OCI-LY3 (cell line): Measurements from ENCODE around the gene GK2.

ENCODE experiments used
- EZH2phosphoT487 ChIP-seq: fragments of 200-600 bp; shearing (Covaris generic); IDR thresholded peaks from 2 replicates; pipeline ENCODE4 v1.6.1; 2018; ENCODE audit warnings: antibody characterized with exemption, mixed run types, low read depth
- TF ChIP-seq, protein P1 (sequence below): fragments of 200-600, 300-600 bp; sonication (generic); IDR thresholded peaks from 2 replicates; pipeline ENCODE4 v1.5.1; 2014; ENCODE audit warnings: antibody characterized with exemption, low read length, low read depth

DNA sequence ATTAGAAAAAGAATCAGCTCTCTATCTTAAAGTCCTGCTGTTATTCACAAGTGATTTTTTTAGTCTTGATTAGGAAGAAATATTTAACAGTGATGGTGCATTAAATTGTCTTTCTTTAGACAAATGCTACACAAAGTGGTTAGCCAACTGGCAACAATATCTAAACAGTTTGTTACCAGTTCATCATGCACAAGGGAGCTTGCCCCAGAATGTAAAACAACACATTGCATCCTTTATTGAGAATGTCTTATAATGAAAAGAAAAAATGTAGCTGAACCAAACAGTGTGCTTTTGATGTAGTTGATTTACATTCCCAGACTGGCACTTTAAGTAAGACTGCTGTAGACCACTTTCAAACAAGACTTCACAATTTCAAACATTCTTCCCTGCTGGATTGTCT, 48.0 kb downstream of the GK2 start:
- TF ChIP-seq, protein P1, sequence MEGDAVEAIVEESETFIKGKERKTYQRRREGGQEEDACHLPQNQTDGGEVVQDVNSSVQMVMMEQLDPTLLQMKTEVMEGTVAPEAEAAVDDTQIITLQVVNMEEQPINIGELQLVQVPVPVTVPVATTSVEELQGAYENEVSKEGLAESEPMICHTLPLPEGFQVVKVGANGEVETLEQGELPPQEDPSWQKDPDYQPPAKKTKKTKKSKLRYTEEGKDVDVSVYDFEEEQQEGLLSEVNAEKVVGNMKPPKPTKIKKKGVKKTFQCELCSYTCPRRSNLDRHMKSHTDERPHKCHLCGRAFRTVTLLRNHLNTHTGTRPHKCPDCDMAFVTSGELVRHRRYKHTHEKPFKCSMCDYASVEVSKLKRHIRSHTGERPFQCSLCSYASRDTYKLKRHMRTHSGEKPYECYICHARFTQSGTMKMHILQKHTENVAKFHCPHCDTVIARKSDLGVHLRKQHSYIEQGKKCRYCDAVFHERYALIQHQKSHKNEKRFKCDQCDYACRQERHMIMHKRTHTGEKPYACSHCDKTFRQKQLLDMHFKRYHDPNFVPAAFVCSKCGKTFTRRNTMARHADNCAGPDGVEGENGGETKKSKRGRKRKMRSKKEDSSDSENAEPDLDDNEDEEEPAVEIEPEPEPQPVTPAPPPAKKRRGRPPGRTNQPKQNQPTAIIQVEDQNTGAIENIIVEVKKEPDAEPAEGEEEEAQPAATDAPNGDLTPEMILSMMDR = no peak
- TF ChIP-seq EZH2phosphoT487 = no peak
